GM12873 (cell line): ENCODE data around the gene SGPL1.

Experiments used
- TF ChIP-seq, protein P1 (sequence below): IDR thresholded peaks from 2 replicates; pipeline ENCODE4 v1.5.1; 2012; ENCODE audit warnings: low read depth, mild to moderate bottlenecking, moderate library complexity, low read length, control low read depth; ENCODE audit not compliant: insufficient read depth; ENCODE audit errors: missing control alignments

Gene SGPL1

DNA sequence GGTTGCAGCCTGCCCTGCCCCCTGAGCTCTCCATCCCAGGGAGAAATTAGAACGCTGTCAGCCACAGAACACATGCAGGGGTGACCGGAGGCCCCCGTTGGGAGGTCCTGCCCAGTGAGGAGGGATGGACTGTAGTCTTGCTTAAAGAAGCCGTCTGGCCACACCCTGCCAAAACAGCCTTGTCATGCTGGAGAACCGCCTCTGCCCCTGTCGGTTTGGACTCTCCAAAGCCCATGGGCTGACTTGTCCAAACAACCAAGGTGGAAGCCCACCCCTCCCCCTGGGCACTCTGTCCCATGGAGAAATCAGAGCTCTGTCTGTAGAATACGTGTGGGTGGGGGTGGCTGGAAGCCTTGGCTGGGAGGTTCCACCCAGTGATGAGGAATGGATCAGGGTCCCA lies 17.9 kb upstream of the SGPL1 start:
- TF ChIP-seq, protein P1, sequence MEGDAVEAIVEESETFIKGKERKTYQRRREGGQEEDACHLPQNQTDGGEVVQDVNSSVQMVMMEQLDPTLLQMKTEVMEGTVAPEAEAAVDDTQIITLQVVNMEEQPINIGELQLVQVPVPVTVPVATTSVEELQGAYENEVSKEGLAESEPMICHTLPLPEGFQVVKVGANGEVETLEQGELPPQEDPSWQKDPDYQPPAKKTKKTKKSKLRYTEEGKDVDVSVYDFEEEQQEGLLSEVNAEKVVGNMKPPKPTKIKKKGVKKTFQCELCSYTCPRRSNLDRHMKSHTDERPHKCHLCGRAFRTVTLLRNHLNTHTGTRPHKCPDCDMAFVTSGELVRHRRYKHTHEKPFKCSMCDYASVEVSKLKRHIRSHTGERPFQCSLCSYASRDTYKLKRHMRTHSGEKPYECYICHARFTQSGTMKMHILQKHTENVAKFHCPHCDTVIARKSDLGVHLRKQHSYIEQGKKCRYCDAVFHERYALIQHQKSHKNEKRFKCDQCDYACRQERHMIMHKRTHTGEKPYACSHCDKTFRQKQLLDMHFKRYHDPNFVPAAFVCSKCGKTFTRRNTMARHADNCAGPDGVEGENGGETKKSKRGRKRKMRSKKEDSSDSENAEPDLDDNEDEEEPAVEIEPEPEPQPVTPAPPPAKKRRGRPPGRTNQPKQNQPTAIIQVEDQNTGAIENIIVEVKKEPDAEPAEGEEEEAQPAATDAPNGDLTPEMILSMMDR = no peak

DNA sequence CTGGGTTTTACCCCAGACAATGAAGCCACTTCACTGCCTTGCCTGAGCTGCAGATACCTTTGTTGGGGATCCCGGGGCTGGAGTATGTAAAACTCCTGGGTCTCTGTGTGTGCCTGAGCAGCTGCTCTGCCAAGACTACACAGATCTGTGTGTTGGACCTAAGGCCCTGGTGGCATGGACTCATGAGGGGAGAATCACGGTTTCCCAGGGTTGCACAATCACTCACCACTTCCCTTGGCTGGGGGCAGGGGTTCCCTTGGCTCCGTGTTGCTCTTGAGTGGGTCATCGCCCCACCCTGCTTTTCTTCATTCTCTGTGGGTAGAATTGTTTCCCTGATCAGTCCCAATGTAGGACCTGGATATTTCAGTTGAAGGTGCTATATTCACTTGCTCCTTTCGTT lies 16.6 kb upstream of the SGPL1 start:
- TF ChIP-seq, protein P1 = no peak

DNA sequence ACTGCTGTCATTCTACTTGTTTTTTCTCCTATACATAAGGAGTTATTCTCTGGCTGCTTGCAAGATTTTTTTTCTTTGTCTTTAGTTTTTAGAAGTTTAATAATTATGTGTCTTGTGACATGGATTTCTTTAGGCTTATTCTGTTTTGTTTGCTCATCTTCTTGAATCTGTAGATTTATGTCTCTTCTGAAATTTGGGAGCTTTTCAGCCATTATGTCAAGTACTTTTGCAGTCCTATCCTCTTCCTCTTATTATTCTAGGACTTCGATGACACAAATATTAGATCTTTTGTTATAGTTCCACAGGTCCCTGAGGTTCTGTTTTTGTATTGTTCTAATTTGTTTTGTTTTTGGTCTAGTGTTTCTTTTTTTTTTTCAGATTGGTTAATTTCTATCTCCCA lies 13.9 kb upstream of the SGPL1 start:
- TF ChIP-seq, protein P1 = no peak

DNA sequence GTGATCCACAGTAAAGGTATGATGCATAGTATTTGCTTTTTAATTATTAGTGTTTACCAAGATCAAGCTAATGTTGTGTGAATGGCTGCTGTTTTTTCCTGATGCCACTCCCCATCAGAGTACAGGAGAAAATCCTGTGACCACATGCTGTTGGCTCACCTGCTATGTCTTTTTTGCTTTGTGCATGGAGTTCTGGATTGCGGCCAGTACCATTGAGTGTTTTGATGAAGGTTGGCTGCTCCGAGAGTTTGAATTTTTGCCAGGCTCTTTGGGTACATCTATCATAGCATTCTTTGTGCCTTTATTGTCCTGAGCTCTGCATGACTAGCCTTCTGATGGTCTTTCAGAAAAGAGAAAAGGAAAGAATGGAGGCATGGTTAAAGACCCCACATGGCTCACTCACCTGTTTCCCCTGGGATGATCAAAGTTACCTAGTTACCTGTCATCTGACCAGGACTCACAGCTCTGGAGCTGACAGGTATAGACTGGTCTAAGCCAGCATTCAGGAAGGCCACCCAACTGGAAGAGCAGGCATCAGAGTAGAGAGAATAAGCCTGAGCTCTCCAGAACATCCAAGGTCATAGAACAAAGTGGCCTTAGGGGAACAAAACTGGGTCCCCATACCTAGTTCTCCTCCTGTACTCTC lies 11.8 kb upstream of the SGPL1 start:
- TF ChIP-seq, protein P1 = no peak

DNA sequence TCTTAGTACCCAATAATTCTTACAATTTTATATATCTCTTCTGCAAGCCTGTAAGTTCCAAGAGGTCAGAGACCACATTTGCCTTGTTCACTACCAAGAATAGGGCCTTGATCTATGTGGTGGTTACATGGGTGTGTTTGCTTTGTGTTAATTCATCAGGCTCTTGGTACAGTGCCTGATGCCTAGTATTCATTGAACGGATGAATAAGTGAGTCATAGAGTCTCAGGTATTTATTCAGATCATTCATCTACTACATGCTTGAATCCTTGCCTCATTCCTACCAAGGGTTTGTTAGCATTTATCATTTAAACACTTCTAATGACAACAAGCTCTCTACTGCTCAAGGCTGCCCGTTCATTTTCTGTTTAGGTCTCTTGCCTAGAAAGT lies 11.3 kb upstream of the SGPL1 start:
- TF ChIP-seq, protein P1 = no peak

DNA sequence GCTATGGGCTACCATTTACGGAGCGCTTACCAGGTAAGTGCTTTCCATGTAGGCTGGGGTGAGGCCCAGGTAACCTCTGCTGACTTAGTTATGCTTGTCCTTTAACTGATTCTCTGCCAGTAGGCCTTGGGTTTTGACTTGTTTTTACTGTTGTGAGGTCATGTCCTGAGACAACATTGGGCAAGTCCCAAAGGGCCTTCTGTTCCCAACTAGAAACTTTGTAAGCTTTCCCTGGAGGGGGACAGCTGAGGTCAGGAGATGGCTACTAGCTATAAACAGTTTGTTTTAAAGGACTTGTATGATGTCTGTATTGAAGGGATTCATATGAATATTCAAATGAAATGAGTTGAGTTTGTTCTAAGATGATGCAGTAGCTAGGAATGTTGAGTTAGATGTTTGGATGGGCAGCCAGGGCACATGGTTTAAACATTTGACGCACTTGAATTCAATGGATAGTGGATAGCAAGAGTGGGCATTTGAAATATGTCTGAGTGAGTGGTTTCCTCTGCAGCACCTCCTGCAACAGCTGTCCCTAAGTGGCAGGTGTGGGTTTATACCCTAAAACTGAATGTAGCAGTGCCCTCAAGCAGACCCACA lies 10.0 kb upstream of the SGPL1 start:
- TF ChIP-seq, protein P1 = no peak

DNA sequence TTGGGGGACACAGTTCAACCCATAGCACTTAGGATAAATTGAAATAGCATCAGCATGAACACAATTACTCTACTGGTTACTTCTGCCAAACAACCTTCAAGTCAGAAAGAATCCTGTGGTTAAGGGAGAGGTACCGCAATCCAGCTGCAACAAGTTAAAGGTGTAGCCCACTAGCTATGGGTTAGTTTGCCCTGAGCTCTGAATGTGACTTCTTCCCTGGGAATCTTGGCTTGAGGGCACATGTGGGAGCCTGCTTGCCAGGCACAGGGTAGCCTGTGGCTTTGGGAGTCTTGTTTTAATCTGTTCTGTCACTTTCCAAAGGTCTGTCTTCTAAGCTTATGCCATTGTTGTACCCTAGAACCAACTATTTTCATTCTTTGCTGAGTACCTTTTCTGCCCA lies 8.9 kb upstream of the SGPL1 start:
- TF ChIP-seq, protein P1 = no peak
